Measurements from ENCODE around the gene TMEM235. TPM values are rescaled to one million over a fixed set of nuclear protein-coding genes. Genes with fewer than 3 reads are reported as not detected.

TMEM235 gene
- total RNA-seq, 1 donor from 2014 or later: not detected

GRCh38 chr17:78241277-78242023, 10.0 kb downstream of the TMEM235 start:
- Histone ChIP-seq H3K27me3 (ENCODE audit: control insufficient read depth, insufficient read depth, low read length) (peaks cover 3% of the 10 kb centered on the region), H3K36me3 (ENCODE audit: control insufficient read depth, insufficient read depth, low read length) (no peaks in the 10 kb centered on the region), H3K4me3 (ENCODE audit: low read depth, low read length) (no peak overlapping the region)
- no peak for TF ChIP-seq CTCF (IDR thresholded peaks at IDR 0.05; ENCODE audit: insufficient read depth, low read length, poor library complexity, severe bottlenecking)
- DNase-seq (ENCODE audit: low read depth): no peak

- H3K27me3 ChIP-seq (ENCODE audit: control insufficient read depth, insufficient read depth, low read length): peaks cover 3% of the 10 kb centered on the region
- TF ChIP-seq CTCF (IDR thresholded peaks at IDR 0.05; ENCODE audit: insufficient read depth, low read length, poor library complexity, severe bottlenecking): no peak
- DNase-seq (ENCODE audit: low read depth): no peak
- no peaks in the 10 kb centered on the region for H3K36me3 ChIP-seq (ENCODE audit: control insufficient read depth, insufficient read depth, low read length)
- H3K4me3 ChIP-seq (ENCODE audit: low read depth, low read length): no peak overlapping the region
These were observed 10.8 kb downstream of the TMEM235 start for GRCh38 chr17:78242024-78242742.

- H3K4me3 ChIP-seq (ENCODE audit: low read depth, low read length): no peak overlapping the region
- TF ChIP-seq CTCF (IDR thresholded peaks at IDR 0.05; ENCODE audit: insufficient read depth, low read length, poor library complexity, severe bottlenecking): no peak
- peaks cover 9% of the 10 kb centered on the region for H3K27me3 ChIP-seq (ENCODE audit: control insufficient read depth, insufficient read depth, low read length)
- DNase-seq (ENCODE audit: low read depth): no peak
- no peaks in the 10 kb centered on the region for H3K36me3 ChIP-seq (ENCODE audit: control insufficient read depth, insufficient read depth, low read length)
These were observed 15.9 kb downstream of the TMEM235 start for GRCh38 chr17:78247304-78247703.

GRCh38 chr17:78248051-78248914, 16.9 kb downstream of the TMEM235 start:
- H3K27me3 ChIP-seq (ENCODE audit: control insufficient read depth, insufficient read depth, low read length): peaks cover 9% of the 10 kb centered on the region
- H3K4me3 ChIP-seq (ENCODE audit: low read depth, low read length): no peak overlapping the region
- no peaks in the 10 kb centered on the region for H3K36me3 ChIP-seq (ENCODE audit: control insufficient read depth, insufficient read depth, low read length)
- DNase-seq (ENCODE audit: low read depth): no peak
- no peak for TF ChIP-seq CTCF (IDR thresholded peaks at IDR 0.05; ENCODE audit: insufficient read depth, low read length, poor library complexity, severe bottlenecking)

DNA sequence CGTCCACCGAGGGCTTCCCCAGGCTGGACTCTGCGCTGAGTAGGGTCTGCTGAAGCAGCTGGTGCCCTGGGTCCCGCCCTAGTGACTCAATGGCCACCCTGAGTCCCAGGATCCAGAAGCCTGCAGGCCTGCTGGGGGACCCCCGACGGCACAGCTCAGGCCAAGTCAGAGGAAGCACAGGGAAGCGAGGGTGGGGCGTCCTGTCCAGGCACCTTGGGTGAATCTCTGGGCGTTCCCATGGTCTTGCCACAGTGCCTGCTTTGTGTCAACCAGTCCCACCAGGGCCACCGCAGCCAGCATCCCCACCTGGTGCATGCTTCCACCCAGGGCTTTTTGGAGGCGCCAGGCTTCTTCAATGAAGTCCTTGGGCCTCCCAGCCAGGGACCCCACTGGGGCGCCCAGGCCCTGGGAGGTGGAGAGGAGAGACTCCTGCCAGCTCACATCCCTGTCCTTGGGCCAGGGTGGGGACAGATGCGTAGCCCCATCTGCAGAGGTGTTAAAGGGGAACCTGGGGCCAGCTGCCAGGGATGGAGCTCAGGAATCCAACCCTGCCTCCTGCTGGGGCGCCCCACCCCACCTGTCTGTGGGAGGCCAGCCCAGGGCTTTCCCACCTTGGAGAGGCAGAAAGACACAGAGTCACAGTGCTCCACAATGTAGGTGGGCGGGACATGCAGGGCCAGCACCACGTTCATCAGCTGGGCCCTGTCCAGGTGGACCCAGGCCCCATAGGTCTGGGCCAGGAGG, 17.8 kb downstream of the TMEM235 start:
- no peak for TF ChIP-seq CTCF (IDR thresholded peaks at IDR 0.05; ENCODE audit: insufficient read depth, low read length, poor library complexity, severe bottlenecking)
- no peaks in the 10 kb centered on the region for H3K36me3 ChIP-seq (ENCODE audit: control insufficient read depth, insufficient read depth, low read length)
- peaks cover 9% of the 10 kb centered on the region for H3K27me3 ChIP-seq (ENCODE audit: control insufficient read depth, insufficient read depth, low read length)
- no peak overlapping the region for H3K4me3 ChIP-seq (ENCODE audit: low read depth, low read length)
- no peak for DNase-seq (ENCODE audit: low read depth)

Measured in kidney epithelial cell (primary cell).